HepG2 (cell line): Measurements from ENCODE around the gene CEP43. TPM values are rescaled to one million over a fixed set of nuclear protein-coding genes. Genes with fewer than 3 reads are reported as not detected.
A peak's percentile ranks its signal among the peaks of the same experiment; 100 is the strongest.

Source experiments
- EEA1 ChIP-seq: sonication (generic); formaldehyde crosslinking; IDR thresholded peaks from 2 replicates; pipeline ENCODE4 v1.5.1; 2020; ENCODE audit warnings: mild to moderate bottlenecking, missing genetic modification reagents, borderline replicate concordance
- GATAD1 ChIP-seq: IDR thresholded peaks from 2 replicates; pipeline ENCODE4 v1.6.1; 2016; ENCODE audit warnings: missing genetic modification reagents, missing compliant biosample characterization
- HCFC1 ChIP-seq: fragments of 150-350 bp; IDR thresholded peaks from 2 replicates; pipeline ENCODE4 v1.6.1; 2014; ENCODE audit warnings: low read depth, low read length
- LCORL ChIP-seq, 2 experiments: fragments of 450-650 bp in 1 of 2; sonication (generic) in 1 of 2; formaldehyde crosslinking in 1 of 2; IDR thresholded peaks; 2 replicates each; pipeline versions ENCODE4 v1.5.0 to v1.6.1; 2017 to 2020; ENCODE audit warnings: antibody characterized with exemption in 1 of 2, missing genetic modification reagents in 1 of 2
- RARG ChIP-seq: sonication (generic); formaldehyde crosslinking; IDR thresholded peaks from 2 replicates; pipeline ENCODE4 v1.4.0; 2020; ENCODE audit warnings: low read depth, mild to moderate bottlenecking, missing genetic modification reagents
- ZNF12 ChIP-seq: sonication (generic); formaldehyde crosslinking; IDR thresholded peaks from 2 replicates; pipeline ENCODE4 v1.5.0; 2020; ENCODE audit warnings: missing genetic modification reagents
- ZNF589 ChIP-seq: sonication (generic); formaldehyde crosslinking; conservative IDR thresholded peaks from 2 replicates; pipeline ENCODE4 v1.8.0; 2022; ENCODE audit warnings: mild to moderate bottlenecking, moderate library complexity, missing genetic modification reagents
- polyA plus RNA-seq, 8 experiments: library from polyadenylated mRNA; depleted of rRNA in 3 of 8; stranded (reverse) in 7 of 8; unstranded in 1 of 8; fragments of >200 nt; fragmentation: Illumina TruSeq in 4 of 8; extraction: Trizol in 4 of 8; gene quantifications; 2 replicates each; pipeline versions ENCODE4 v1.2.1 to v1.2.3, GENCODE V29; 2011 to 2016; ENCODE audit warnings: low read depth in 4 of 8, missing spikeins in 1 of 8, mixed read lengths in 1 of 8; ENCODE audit not compliant: insufficient read depth in 1 of 8
- total RNA-seq, 5 experiments: library from RNA; depleted of rRNA; stranded (reverse); fragments of >200 nt; fragmentation: Illumina TruSeq; extraction: Trizol; gene quantifications; 2 replicates each; pipeline ENCODE4 v1.2.3, GENCODE V29; 2016; ENCODE audit warnings: low read depth in 1 of 5
- TF ChIP-seq, protein P1 (sequence below): sonication (generic); formaldehyde crosslinking; IDR thresholded peaks from one replicate; pipeline ENCODE4 v1.5.1; 2020; ENCODE audit warnings: mild to moderate bottlenecking, missing genetic modification reagents; ENCODE audit errors: not compliant biosample characterization
- TF ChIP-seq, protein P2 (sequence below): IDR thresholded peaks from 2 replicates; pipeline ENCODE4 v1.6.1; 2016; ENCODE audit warnings: missing biosample characterization, missing genetic modification reagents, low read depth
- TF ChIP-seq, protein P3 (sequence below): sonication (generic); formaldehyde crosslinking; IDR thresholded peaks from 2 replicates; pipeline ENCODE4 v1.9.0; 2022; ENCODE audit warnings: missing genetic modification reagents, mild to moderate bottlenecking, borderline replicate concordance
- TF ChIP-seq, protein P4 (sequence below): sonication (generic); formaldehyde crosslinking; IDR thresholded peaks from 2 replicates; pipeline ENCODE4 v1.5.0; 2020; ENCODE audit warnings: mild to moderate bottlenecking, missing genetic modification reagents

Gene CEP43
- total and polyA plus RNA-seq, 2 of the 13 experiments (the other 11 are each of a cell fraction or from before 2014, with no cell fraction given) = 29.3 to 73.9 TPM

DNA sequence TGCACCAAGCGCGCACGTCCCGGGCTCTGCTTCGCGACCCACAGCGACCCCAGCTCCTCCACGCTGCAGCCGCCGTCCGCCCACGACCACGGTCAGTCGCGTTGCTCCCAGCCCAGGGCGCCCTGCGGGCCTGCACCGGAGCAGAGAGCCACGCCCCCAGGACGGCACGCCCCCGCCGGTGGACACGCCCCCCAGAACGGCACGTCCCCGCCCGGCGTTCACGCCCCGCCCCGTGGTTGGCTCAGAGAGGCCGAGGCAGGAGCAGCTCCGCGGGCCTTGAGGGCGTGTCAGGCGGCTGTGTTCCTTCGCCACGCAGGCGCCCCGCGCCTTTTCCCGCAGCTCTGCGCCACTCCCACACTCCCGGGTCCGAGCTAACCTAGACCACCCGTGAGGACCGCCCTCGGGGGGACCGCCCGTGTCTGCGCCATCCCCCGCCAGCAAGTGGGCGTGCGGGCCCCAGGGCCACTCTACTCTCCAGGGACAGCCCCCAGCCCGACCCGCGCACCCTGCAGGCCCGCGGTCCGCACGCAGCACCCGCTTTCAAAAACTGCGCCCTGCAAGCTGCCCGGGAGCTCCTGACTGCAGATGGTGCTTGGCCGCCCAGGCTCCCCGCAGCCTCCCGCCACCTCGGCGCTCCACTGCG lies 42.6 kb upstream of the CEP43 start, which contains the start of gene RNASET2 (continued):
- TF ChIP-seq, protein P1, sequence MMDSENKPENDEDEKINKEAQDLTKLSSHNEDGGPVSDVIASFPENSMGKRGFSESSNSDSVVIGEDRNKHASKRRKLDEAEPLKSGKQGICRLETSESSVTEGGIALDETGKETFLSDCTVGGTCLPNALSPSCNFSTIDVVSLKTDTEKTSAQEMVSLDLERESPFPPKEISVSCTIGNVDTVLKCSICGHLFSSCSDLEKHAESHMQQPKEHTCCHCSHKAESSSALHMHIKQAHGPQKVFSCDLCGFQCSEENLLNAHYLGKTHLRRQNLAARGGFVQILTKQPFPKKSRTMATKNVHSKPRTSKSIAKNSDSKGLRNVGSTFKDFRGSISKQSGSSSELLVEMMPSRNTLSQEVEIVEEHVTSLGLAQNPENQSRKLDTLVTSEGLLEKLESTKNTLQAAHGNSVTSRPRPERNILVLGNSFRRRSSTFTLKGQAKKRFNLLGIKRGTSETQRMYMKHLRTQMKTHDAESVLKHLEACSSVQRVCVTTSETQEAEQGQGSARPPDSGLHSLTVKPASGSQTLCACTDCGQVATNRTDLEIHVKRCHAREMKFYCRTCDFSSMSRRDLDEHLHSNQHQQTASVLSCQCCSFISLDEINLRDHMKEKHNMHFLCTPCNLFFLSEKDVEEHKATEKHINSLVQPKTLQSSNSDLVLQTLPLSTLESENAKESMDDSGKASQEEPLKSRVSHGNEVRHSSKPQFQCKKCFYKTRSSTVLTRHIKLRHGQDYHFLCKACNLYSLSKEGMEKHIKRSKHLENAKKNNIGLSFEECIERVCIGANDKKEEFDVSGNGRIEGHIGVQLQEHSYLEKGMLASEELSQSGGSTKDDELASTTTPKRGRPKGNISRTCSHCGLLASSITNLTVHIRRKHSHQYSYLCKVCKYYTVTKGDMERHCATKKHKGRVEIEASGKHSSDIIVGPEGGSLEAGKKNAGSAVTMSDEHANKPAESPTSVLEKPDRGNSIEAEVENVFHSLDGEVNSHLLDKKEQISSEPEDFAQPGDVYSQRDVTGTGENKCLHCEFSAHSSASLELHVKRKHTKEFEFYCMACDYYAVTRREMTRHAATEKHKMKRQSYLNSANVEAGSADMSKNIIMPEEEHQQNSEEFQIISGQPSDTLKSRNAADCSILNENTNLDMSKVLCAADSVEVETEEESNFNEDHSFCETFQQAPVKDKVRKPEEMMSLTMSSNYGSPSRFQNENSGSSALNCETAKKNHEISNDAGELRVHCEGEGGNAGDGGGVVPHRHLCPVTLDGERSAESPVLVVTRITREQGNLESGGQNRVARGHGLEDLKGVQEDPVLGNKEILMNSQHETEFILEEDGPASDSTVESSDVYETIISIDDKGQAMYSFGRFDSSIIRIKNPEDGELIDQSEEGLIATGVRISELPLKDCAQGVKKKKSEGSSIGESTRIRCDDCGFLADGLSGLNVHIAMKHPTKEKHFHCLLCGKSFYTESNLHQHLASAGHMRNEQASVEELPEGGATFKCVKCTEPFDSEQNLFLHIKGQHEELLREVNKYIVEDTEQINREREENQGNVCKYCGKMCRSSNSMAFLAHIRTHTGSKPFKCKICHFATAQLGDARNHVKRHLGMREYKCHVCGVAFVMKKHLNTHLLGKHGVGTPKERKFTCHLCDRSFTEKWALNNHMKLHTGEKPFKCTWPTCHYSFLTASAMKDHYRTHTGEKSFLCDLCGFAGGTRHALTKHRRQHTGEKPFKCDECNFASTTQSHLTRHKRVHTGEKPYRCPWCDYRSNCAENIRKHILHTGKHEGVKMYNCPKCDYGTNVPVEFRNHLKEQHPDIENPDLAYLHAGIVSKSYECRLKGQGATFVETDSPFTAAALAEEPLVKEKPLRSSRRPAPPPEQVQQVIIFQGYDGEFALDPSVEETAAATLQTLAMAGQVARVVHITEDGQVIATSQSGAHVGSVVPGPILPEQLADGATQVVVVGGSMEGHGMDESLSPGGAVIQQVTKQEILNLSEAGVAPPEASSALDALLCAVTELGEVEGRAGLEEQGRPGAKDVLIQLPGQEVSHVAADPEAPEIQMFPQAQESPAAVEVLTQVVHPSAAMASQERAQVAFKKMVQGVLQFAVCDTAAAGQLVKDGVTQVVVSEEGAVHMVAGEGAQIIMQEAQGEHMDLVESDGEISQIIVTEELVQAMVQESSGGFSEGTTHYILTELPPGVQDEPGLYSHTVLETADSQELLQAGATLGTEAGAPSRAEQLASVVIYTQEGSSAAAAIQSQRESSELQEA (CRISPR knock-in tag) = peak; percentile 96
- TF ChIP-seq GATAD1 (no peak; the same call in 1 of the 2 replicates), LCORL (IDR thresholded peaks at IDR 0.05) (no peak), LCORL (CRISPR knock-in tag; IDR thresholded peaks at IDR 0.05) (peak; percentile 69; the same call in 1 of the 2 replicates), ZNF589 (CRISPR knock-in tag) (peak; percentile 81), RARG (0 out of 2 replicates have a peak, but pooled peaks have one; percentile 69), EEA1 (CRISPR knock-in tag) (peak; percentile 79), HCFC1 (no peak; the same call in 1 of the 2 replicates), ZNF12 (CRISPR knock-in tag) (peak; percentile 10; the same call in 1 of the 2 replicates)
- TF ChIP-seq, protein P2, sequence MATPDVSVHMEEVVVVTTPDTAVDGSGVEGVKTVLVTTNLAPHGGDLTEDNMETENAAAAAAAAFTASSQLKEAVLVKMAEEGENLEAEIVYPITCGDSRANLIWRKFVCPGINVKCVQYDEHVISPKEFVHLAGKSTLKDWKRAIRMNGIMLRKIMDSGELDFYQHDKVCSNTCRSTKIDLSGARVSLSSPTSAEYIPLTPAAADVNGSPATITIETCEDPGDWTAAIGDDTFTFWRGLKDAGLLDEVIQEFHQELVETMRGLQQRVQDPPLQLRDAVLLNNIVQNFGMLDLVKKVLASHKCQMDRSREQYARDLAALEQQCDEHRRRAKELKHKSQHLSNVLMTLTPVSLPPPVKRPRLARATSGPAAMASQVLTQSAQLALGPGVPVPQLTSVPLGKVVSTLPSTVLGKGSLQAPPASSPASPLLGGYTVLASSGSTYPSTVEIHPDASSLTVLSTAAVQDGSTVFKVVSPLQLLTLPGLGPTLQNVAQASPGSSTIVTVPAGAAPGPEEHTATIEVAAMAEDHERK (CRISPR knock-in tag) = no peak
- TF ChIP-seq, protein P3, sequence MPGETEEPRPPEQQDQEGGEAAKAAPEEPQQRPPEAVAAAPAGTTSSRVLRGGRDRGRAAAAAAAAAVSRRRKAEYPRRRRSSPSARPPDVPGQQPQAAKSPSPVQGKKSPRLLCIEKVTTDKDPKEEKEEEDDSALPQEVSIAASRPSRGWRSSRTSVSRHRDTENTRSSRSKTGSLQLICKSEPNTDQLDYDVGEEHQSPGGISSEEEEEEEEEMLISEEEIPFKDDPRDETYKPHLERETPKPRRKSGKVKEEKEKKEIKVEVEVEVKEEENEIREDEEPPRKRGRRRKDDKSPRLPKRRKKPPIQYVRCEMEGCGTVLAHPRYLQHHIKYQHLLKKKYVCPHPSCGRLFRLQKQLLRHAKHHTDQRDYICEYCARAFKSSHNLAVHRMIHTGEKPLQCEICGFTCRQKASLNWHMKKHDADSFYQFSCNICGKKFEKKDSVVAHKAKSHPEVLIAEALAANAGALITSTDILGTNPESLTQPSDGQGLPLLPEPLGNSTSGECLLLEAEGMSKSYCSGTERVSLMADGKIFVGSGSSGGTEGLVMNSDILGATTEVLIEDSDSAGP (CRISPR knock-in tag) = peak; percentile 94
- TF ChIP-seq, protein P4, sequence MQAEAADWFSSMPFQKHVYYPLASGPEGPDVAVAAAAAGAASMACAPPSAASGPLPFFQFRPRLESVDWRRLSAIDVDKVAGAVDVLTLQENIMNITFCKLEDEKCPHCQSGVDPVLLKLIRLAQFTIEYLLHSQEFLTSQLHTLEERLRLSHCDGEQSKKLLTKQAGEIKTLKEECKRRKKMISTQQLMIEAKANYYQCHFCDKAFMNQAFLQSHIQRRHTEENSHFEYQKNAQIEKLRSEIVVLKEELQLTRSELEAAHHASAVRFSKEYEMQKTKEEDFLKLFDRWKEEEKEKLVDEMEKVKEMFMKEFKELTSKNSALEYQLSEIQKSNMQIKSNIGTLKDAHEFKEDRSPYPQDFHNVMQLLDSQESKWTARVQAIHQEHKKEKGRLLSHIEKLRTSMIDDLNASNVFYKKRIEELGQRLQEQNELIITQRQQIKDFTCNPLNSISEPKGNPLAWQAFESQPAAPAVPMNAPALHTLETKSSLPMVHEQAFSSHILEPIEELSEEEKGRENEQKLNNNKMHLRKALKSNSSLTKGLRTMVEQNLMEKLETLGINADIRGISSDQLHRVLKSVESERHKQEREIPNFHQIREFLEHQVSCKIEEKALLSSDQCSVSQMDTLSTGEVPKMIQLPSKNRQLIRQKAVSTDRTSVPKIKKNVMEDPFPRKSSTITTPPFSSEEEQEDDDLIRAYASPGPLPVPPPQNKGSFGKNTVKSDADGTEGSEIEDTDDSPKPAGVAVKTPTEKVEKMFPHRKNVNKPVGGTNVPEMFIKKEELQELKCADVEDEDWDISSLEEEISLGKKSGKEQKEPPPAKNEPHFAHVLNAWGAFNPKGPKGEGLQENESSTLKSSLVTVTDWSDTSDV (CRISPR knock-in tag) = peak; percentile 95
